Neuronal stem cell (in vitro differentiated cells): Measurements from ENCODE around the gene MACC1.

Source experiments
- DNase-seq: peaks from one replicate; pipeline ENCODE4 v3.0.0-alpha.2; 2013; ENCODE audit warnings: low spot score
- H2AFZ ChIP-seq: one replicate; pipeline ENCODE4 v1.6.1; 2013; ENCODE audit warnings: mild to moderate bottlenecking, low read length, inconsistent platforms
- H2AK5ac ChIP-seq: 2 replicates; pipeline ENCODE4 v1.6.1; 2013; ENCODE audit warnings: low read depth, mild to moderate bottlenecking, inconsistent platforms, low read length, moderate library complexity, mixed read lengths
- H2BK120ac ChIP-seq: 2 replicates; pipeline ENCODE4 v1.6.1; 2013; ENCODE audit warnings: low read depth, mild to moderate bottlenecking, inconsistent platforms, low read length, moderate library complexity, mixed read lengths
- H2BK12ac ChIP-seq: one replicate; pipeline ENCODE4 v1.6.1; 2013; ENCODE audit warnings: low read length, inconsistent platforms
- H2BK15ac ChIP-seq: 2 replicates; pipeline ENCODE4 v1.6.1; 2013; ENCODE audit warnings: mild to moderate bottlenecking, low read length, inconsistent platforms, mixed read lengths
- H2BK5ac ChIP-seq: one replicate; pipeline ENCODE4 v1.6.1; 2013; ENCODE audit warnings: inconsistent platforms, mild to moderate bottlenecking, low read length, moderate library complexity
- H3K14ac ChIP-seq: one replicate; pipeline ENCODE4 v1.6.1; 2013; ENCODE audit warnings: low read length, inconsistent platforms
- H3K18ac ChIP-seq: 2 replicates; pipeline ENCODE4 v1.6.1; 2013; ENCODE audit warnings: low read length, inconsistent platforms
- H3K23ac ChIP-seq: 2 replicates; pipeline ENCODE4 v1.6.1; 2013; ENCODE audit warnings: low read depth, mild to moderate bottlenecking, mixed read lengths, low read length, inconsistent platforms; ENCODE audit not compliant: poor library complexity
- H3K27ac ChIP-seq: replicated peaks from 3 replicates; pipeline ENCODE4 v1.5.1; 2013; ENCODE audit warnings: low read length, inconsistent platforms
- H3K27me3 ChIP-seq, 3 experiments: 2 replicates each; pipeline ENCODE4 v1.6.1; 2013; ENCODE audit warnings: low read length in 3 of 3, mild to moderate bottlenecking in 2 of 3, inconsistent platforms in 1 of 3, low read depth in 1 of 3, mixed read lengths in 1 of 3, moderate library complexity in 1 of 3; ENCODE audit not compliant: control insufficient read depth in 3 of 3, insufficient read depth in 3 of 3
- H3K36me3 ChIP-seq, 2 donors: replicated peaks in 1 of 2; 2 replicates each; pipeline ENCODE4 v1.6.1; 2013; ENCODE audit warnings: low read length in 2 of 2; ENCODE audit not compliant: control insufficient read depth in 2 of 2, insufficient read depth in 2 of 2
- H3K4ac ChIP-seq: 2 replicates; pipeline ENCODE4 v1.6.1; 2013; ENCODE audit warnings: inconsistent platforms, mild to moderate bottlenecking, low read length, moderate library complexity
- H3K4me1 ChIP-seq, 2 donors: 1 replicate in 1 of 2; 2 replicates in 1 of 2; pipeline ENCODE4 v1.6.1; 2013; ENCODE audit warnings: low read length in 2 of 2, low read depth in 1 of 2; ENCODE audit not compliant: control insufficient read depth in 2 of 2, insufficient read depth in 1 of 2
- H3K4me2 ChIP-seq: one replicate; pipeline ENCODE4 v1.6.1; 2013; ENCODE audit warnings: mild to moderate bottlenecking, low read length, inconsistent platforms; ENCODE audit not compliant: insufficient read depth, poor library complexity, severe bottlenecking
- H3K4me3 ChIP-seq, 2 donors: 2 replicates each; pipeline ENCODE4 v1.5.1; 2013; ENCODE audit warnings: low read length in 2 of 2, mild to moderate bottlenecking in 2 of 2, inconsistent platforms in 1 of 2, moderate library complexity in 1 of 2
- H3K79me1 ChIP-seq: one replicate; pipeline ENCODE4 v1.6.1; 2013; ENCODE audit warnings: low read depth, mild to moderate bottlenecking, inconsistent platforms, low read length, moderate library complexity
- H3K9ac ChIP-seq: one replicate; pipeline ENCODE4 v1.6.1; 2013; ENCODE audit warnings: mild to moderate bottlenecking, low read depth, low read length, inconsistent platforms; ENCODE audit not compliant: poor library complexity
- H3K9me3 ChIP-seq, 2 donors: replicated peaks in 1 of 2; 2 replicates each; pipeline versions ENCODE3 to v1.6.1; 2013; ENCODE audit warnings: low read length in 2 of 2, mild to moderate bottlenecking in 2 of 2, inconsistent platforms in 1 of 2, low read depth in 1 of 2, mixed read lengths in 1 of 2, moderate library complexity in 1 of 2; ENCODE audit not compliant: control insufficient read depth in 2 of 2, insufficient read depth in 1 of 2
- H4K8ac ChIP-seq: one replicate; pipeline ENCODE4 v1.6.1; 2013; ENCODE audit warnings: low read depth, mild to moderate bottlenecking, inconsistent platforms, low read length, moderate library complexity
- H4K91ac ChIP-seq: one replicate; pipeline ENCODE4 v1.6.1; 2013; ENCODE audit warnings: low read length, low read depth, mild to moderate bottlenecking, inconsistent platforms; ENCODE audit not compliant: poor library complexity
- WGBS, 2 donors: extraction: QIAGEN DNeasy Blood & Tissue Kit; methylation state at CpG; one replicate each; pipeline ENCODE4 v1.1.7; 2013; ENCODE audit warnings: missing lambda C conversion rate in 2 of 2, mixed read lengths in 1 of 2; ENCODE audit not compliant: insufficient read length in 2 of 2, insufficient replicate concordance in 1 of 2; ENCODE audit errors: extremely low coverage in 2 of 2; 5-methylcytosine and 5-hydroxymethylcytosine counted together

MACC1 gene

DNA sequence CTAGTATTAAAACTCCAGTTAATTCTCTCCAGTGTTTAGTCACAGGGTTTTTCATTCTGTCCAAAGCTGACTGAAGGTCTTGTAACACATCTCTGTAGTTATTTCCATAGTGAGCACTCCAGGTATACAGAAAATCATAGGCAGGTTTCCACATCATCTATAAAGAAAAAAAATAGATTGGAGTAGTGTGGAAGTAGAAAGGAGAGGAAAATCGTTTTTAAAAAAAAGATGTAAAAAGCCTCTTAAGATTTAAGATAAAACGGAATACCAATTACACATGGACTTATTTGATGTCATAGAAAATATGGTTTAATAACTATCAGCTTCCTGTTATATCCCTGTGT lies 76.2 kb downstream of the MACC1 start:
- H2BK12ac ChIP-seq, result no peak overlapping the region
- no peak overlapping the region for H3K27ac ChIP-seq
- H2AK5ac ChIP-seq, result no peak overlapping the region
- H3K79me1 ChIP-seq, result no peaks in the 10 kb centered on the region
- no peak overlapping the region for H3K4me3 ChIP-seq
- H4K8ac ChIP-seq, result no peak overlapping the region
- no peaks in the 10 kb centered on the region for H3K27me3 ChIP-seq
- no peak overlapping the region for H2BK5ac ChIP-seq
- peak overlapping the region; percentile 43 for H2AFZ ChIP-seq
- no peak overlapping the region for H3K9ac ChIP-seq
- no peak overlapping the region for H3K4me2 ChIP-seq
- no peaks in the 10 kb centered on the region for H3K9me3 ChIP-seq
- H3K23ac ChIP-seq, result no peak overlapping the region
- H3K36me3 ChIP-seq, result no peaks in the 10 kb centered on the region
- H3K4ac ChIP-seq, result no peak overlapping the region
- no peak overlapping the region for H2BK120ac ChIP-seq
- H2BK15ac ChIP-seq, result no peak overlapping the region
- no peak overlapping the region for H4K91ac ChIP-seq
- H3K18ac ChIP-seq, result no peak overlapping the region
- WGBS, 2 donors, result 100% methylated on average over 1 of the region's 2 CpGs
- DNase-seq, result no peak
- H3K14ac ChIP-seq, result no peak overlapping the region
- peaks cover 2 to 23% of the 10 kb centered on the region in 2 donors for H3K4me1 ChIP-seq

DNA sequence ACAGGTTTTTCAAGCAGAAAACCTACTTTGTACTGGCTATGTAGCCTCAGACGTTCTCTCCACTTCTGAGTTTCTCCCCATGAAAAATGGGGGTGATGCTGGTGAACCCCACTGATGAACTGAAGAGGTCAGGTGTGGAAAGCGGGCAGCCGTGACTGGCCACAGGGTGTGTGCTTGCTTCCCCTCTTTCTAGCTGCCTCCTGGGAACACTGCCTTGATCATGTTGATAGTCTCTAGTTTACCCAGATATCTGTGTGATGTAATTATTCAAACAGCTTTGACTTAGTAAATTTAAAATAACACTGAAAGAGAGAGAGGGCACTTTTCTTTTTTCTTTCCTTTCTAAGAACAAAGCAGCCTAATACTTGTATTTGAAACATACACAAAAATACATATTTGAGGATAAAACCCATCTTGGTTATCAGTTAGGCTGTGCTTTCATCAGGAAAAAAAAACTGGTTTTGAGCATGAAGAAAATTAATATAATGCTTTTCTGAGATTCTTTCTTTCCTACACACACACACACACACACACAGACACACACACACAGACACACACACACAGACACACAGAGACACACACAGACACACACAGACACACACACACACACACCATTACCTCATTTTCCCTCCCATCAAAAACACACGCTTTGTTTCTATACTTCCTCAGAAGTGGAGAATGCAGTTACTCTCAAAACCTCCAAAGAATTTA lies 76.7 kb downstream of the MACC1 start:
- no peak overlapping the region for H2BK120ac ChIP-seq
- WGBS, 2 donors, result 100% methylated on average over 1 of the region's 4 CpGs; no CpG with 5 or more reads in 1 of the 2 donors
- no peak for DNase-seq
- H3K4me1 ChIP-seq, result peaks cover 2 to 23% of the 10 kb centered on the region in 2 donors
- no peaks in the 10 kb centered on the region for H3K79me1 ChIP-seq
- no peaks in the 10 kb centered on the region for H3K9me3 ChIP-seq
- no peak overlapping the region for H3K4me2 ChIP-seq
- H3K23ac ChIP-seq, result no peak overlapping the region
- H3K4ac ChIP-seq, result no peak overlapping the region
- no peak overlapping the region for H2BK15ac ChIP-seq
- H4K8ac ChIP-seq, result no peak overlapping the region
- H3K36me3 ChIP-seq, result no peaks in the 10 kb centered on the region
- H2BK12ac ChIP-seq, result no peak overlapping the region
- no peak overlapping the region for H3K14ac ChIP-seq
- H4K91ac ChIP-seq, result no peak overlapping the region
- no peak overlapping the region for H3K27ac ChIP-seq
- H3K27me3 ChIP-seq, result no peaks in the 10 kb centered on the region
- no peak overlapping the region for H3K9ac ChIP-seq
- no peak overlapping the region for H2AK5ac ChIP-seq
- H2AFZ ChIP-seq, result peak overlapping the region; percentile 76
- no peak overlapping the region for H3K4me3 ChIP-seq
- H3K18ac ChIP-seq, result no peak overlapping the region
- H2BK5ac ChIP-seq, result no peak overlapping the region

DNA sequence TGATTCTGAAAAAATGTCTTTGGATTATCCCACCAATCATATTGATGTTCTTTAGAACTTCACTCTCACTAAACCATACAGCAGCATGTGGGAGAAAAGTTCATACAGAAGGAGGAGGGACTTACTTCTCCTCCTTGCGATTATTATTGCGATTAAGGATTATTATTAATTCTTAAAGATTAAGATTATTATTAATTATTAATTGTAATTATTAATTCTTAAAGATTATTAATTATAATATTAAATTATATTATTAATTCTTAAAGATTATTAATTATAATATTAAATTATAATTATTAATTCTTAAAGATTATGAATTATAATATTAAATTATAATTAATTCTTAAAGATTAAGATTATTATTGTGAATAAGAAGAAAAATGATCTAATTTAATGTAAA lies 80.5 kb downstream of the MACC1 start:
- Histone ChIP-seq H2AFZ (no peak overlapping the region), H2BK120ac (no peak overlapping the region), H4K8ac (no peak overlapping the region), H3K36me3 (no peaks in the 10 kb centered on the region), H3K27ac (no peak overlapping the region), H3K23ac (no peak overlapping the region), H3K79me1 (no peaks in the 10 kb centered on the region), H3K9me3 (no peaks in the 10 kb centered on the region), H3K14ac (no peak overlapping the region), H2BK12ac (no peak overlapping the region), H3K9ac (no peak overlapping the region), H2BK5ac (no peak overlapping the region), H3K4ac (no peak overlapping the region), H3K4me2 (no peak overlapping the region), H3K4me1 (peaks cover under 1 to 16% of the 10 kb centered on the region in 2 donors), H3K4me3 (no peak overlapping the region), H3K27me3 (no peaks in the 10 kb centered on the region), H2BK15ac (no peak overlapping the region), H2AK5ac (no peak overlapping the region), H4K91ac (no peak overlapping the region), H3K18ac (no peak overlapping the region)
- DNase-seq, result no peak
- no CpG with 5 or more reads among the region's 2 CpGs for WGBS, 2 donors

DNA sequence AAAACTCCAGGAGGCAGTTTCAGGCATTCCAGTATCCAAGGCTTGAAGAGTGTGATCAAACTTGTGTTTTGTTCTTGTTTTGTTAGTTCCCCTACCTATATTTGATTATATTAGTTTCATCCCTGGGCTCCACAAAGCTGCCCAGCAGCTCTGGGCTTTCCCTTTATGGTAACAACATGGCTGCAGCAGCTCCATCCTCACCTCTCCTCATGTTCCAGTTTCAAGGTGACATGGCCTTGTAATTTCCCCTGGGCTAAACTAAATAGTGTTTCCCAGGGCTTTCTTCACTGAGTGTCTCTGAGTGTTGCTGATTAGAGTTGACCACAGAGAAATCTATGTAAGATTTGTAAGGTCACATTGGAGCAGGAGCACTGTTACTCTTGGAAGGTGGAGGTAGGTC lies 83.4 kb downstream of the MACC1 start:
- H3K4ac ChIP-seq, result no peak overlapping the region

More for the DNA sequence above, 83.4 kb downstream of the MACC1 start:
- H2AFZ ChIP-seq, result no peak overlapping the region
- H3K79me1 ChIP-seq, result no peaks in the 10 kb centered on the region
- H3K4me2 ChIP-seq, result no peak overlapping the region
- H3K9ac ChIP-seq, result no peak overlapping the region
- no peak overlapping the region for H3K18ac ChIP-seq
- no peak overlapping the region for H2AK5ac ChIP-seq
- no peak overlapping the region for H2BK120ac ChIP-seq
- H3K4me3 ChIP-seq, result no peak overlapping the region
- no peaks in the 10 kb centered on the region for H3K27me3 ChIP-seq
- DNase-seq, result no peak
- no peaks in the 10 kb centered on the region for H3K36me3 ChIP-seq
- no peak overlapping the region for H2BK15ac ChIP-seq
- no peak overlapping the region for H4K91ac ChIP-seq
- no peak overlapping the region for H4K8ac ChIP-seq
- no peaks in the 10 kb centered on the region for H3K9me3 ChIP-seq
- H3K4me1 ChIP-seq, result no peaks in the 10 kb centered on the region
- H3K27ac ChIP-seq, result no peak overlapping the region
- no peak overlapping the region for H2BK5ac ChIP-seq
- no peak overlapping the region for H3K23ac ChIP-seq
- H2BK12ac ChIP-seq, result no peak overlapping the region
- H3K14ac ChIP-seq, result no peak overlapping the region
